GOT3 (cell line): ENCODE data around the gene KIF6.

ENCODE experiments used
- DNase-seq: peaks from one replicate; lab custom pipeline; 2025; ENCODE audit warnings: mixed read lengths; lab: John Stamatoyannopoulos, UW

KIF6 gene

DNA sequence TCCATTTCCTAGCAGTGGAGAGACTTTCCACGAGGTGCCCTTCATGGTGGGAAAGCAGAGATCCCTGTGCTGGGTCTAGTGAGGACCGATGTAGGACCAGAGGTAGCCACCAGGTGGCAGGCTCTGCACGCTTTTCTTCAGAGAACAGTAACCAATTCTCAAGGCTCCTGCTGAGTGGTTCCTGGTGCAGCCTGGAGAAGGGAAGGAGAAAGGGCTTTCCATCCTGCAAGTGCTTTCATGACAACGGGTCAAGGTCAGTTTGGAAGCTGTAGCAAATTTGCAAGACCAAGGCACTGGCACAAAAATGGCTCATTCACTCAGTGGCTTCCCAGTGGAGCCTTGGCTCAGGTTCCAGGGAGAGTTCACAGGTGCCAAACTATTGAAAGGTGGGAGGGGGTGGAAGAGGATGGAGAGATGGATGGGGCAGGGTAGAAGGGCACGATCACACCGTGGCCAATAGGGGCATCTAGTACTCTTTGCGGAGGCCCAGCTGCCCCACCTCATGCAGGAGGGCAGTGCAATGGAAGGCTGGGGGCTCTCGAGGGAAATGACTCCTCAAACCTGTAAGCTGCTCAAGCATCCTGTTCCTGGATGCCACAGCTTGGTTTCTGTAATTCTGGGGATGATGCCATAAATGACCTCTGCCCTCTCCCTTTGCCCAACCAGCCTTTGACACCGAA lies 377.2 kb downstream of the KIF6 start:
- DNase-seq: no peak

DNA sequence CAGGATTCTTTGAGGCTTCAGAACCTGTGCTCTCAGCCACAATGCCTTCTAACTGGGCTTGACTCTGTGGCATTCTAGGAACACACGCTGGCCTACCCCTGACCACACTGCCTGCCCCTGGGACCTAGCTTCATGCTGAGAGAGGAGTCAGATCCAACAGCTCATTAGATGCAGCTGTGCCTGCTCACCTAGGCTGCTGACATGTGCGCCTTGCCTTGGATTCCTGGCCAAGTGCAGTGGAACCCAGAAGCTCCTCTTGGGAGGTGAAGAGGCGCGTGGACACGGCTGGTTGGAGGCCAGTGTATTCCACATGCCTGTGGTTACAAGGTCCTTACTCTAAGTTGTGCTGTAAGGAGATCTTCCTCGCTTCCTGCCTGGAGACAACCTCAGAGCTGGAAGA lies 378.0 kb downstream of the KIF6 start:
- no peak for DNase-seq

DNA sequence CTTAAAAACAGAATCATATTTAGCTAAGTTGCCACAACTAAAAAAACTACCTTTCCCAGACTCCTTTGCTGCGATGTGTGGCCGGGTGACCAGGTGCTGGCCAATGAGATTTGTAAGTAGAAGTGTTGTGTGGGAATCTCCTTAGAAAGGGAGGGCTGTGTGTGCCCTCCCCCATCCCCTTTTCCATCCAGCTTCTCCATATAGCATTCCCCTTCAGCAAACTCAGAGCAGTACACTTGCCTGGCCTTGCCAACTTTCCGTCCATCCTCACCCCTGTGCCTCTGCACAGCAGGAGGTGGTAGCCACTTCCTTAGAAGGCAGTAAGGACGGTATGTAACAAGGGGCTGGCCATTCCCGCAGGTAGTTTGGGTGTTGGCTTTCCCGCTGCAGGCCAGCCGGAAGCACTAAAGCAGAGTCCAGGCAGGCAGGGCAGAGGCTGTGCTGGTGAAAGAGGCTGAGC lies 380.4 kb downstream of the KIF6 start:
- DNase-seq: no peak

DNA sequence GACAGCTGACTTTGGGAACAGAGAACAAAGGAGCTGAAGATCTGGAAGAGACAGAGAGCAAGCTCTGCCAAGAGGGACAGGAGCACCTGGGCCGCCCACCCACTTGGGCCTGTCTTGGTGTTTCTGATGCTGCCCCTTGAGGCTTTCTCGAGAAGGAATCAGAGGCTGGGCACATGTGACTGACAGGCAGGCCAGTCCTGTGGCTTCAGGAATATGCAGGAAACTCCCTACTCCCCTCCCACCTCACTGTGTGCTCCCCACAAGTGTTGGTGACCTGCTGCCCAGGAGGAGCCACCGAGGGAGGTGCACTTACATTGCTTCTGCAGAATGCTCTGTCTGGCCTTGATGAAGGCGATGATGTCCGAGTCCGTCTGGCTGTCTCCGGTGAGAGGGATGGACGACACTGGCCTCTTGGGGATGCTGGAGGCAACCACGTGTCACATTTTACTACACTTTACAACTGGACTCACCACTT lies 381.8 kb downstream of the KIF6 start:
- DNase-seq: no peak

DNA sequence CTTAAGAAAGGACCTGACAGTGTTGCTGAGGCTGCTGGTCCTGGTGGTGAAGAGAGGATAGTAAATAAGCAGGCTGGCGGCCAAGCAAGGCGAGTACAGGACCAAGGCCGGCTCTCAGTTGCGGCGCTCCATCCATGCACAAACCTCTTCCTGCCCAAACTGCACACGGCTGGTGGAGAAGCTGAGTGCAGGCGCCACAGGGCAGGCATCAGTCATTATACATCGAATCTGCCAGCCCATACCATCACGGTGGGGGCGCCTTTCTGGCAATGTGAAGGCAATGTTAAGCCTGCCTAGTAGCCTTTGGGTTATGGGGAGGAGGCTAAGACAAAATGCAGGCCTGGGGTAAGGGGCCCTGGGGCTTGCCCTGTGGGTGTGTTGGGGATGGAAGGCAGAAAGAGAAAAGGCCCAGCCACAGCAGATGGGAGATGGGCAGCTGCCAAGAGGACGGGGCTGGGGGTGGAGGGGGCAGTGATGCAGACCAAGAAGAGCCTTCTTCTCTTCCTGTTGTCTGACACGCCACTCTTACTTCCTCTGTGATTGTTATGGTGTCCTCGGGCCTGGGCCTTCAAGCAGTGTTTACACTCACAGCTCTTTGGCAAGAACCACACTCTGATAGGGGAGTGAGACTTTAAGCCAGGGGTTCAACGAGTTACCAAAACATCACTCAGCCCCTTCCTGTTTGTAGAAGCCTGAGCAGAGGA lies 382.4 kb downstream of the KIF6 start:
- DNase-seq: no peak

DNA sequence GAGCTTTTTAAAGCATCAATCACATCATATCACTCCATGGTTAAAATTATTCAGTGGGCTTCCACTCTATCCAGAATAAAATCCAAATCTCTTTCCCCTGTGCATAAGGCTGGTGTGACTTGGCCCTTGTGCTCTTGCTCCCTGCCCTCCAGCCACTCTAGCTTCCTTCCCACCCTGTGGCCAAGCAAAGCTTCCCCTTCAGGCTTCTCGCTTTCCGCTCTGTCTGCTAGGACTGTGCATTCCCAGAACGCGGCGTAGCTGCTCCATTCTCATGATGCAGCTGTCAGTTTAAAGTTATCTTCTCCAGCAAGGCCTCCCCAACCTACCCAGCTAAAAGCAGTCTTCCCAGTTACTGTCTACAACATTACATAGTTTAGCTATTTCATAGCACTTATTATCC lies 383.3 kb downstream of the KIF6 start:
- no peak for DNase-seq

DNA sequence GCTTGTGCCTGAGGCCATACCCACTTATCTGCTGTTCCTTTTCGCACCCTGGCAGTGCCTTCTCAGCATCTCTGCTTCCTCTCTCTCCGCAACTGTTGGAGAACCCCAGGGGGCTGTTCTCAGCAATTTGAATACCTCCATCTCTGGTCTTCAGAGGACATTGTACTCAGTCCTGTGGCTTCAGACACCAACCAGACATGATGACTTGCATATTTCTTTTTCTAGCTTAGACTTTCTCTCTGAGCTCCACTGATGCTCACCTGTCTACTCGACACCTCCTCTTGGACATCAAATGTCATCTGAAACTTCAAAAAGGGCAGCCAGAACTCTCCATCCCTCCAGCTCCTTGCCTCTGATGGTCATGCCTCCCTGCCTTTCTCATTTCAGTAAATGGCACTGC lies 383.9 kb downstream of the KIF6 start:
- no peak for DNase-seq

DNA sequence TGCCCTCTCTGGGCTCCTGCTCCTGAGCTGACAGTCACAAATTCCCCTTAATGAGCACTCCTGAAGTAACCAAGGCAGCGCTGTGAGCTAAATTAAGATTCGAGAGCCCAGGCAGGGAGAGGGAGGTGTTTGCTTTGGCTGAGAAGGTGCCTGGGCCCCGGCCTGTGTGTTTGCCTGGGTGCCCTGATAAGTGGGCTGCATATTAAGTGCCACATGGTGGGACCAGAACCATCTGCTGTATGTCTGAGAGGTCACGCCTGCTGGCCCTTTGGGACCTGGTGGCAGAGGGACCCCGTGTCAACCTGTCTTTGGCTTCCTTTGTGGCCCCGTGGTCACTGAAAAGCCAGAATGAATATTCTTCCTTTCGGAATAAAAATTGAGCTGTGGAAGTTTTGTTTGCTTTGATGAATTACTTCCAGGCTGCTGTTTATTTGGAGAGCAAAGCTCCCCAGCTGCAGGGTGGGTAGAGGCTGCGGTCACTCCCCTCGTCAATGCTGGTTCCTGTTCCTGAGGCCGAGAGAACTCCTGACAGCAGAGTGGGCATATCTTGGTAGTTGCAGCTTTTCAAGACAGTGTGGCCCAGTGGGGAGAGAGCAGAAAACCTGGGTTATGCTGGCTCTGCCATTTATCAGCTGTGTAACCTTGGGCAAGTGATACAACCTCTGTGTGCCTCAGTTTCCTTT lies 385.2 kb downstream of the KIF6 start:
- no peak for DNase-seq

DNA sequence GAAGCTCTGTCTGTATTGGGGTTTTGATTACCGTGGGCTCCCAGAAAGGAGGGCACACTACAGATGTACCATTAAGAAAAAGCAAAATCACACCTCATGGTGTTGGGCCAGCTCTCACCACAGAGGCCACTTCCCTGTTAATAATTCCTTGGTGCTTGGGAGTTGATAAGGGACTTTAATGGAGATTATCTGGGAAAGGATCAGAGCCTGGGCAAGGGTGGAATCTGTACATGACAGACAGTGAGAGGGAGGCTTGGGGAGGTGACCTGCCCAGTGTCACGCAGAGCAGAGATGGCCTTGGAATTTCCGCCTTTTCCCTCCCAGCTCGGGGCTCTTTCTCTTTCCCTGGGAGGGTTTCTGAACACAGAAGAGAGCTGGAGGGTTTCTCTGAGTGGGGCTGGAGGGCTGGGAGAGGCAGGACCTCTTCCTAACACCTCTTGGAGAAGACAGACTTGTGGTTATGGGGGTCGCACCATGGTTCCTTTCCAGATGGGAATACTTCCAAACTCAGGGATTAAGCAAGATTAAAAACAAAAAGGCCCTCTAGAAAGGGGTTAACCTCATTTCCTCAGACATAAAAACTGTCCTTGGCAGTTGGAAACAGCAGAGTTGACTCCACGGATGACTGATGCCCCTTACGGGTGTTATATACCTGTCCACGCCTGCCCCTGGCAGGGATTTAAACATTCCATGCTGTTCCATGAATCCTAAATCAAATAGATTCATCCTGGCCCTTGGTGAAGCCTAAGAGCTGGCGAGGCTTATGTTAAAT lies 385.9 kb downstream of the KIF6 start:
- DNase-seq: no peak

DNA sequence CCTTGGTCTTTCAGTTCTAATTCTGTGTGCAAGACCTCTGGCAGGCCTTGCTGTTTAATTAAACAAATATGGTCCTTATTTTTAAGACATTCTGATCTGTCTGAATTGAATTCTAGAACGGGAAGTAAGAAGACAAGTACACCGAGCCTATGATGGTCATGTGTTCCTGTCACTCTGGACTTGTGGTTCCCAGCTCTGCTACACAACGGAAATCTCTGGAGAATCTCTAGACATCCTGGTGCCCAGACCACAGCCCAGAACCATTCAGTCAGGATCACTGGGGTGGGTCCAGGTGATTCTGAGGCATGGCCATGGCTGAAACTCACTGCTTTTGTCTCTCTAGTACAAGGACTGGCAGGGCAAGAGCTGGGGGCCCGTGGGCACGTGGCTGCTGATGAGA lies 386.8 kb downstream of the KIF6 start:
- DNase-seq: no peak

DNA sequence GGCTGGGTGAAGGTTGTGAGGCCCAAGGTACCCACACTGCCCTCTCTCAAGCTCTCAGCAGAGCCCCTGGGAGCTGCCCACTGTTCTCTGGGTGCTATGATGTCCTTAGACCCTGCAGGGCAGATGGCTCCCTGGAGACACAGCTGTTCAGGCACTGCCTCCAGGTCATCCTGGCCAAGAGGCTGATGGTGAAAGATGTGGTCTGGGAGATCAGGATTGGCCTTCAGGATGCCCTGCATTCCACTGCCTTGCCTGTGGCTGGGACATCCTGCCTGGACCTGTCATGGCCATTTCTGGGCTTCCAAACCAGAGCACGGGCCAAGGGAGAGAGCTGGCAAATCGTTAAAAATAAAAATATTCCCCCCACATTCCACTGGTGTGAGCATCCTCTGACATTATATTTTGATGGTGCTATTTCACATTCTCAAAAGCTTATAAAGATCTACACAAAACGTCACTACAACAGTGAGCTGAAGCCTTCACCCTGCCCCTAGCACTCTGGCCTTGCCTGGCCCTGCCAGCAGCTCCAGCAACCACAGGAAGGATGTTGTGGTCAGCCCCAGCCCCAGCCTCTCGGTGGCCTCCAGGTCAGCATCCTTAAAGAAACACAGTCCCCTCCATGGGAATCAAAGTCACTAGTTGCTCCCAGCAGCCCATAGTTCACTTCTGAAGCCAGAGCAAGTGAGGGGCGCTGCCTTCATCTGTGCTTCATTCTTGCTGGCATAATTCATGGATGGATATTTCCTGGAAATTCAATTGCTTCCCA lies 389.2 kb downstream of the KIF6 start:
- no peak for DNase-seq

DNA sequence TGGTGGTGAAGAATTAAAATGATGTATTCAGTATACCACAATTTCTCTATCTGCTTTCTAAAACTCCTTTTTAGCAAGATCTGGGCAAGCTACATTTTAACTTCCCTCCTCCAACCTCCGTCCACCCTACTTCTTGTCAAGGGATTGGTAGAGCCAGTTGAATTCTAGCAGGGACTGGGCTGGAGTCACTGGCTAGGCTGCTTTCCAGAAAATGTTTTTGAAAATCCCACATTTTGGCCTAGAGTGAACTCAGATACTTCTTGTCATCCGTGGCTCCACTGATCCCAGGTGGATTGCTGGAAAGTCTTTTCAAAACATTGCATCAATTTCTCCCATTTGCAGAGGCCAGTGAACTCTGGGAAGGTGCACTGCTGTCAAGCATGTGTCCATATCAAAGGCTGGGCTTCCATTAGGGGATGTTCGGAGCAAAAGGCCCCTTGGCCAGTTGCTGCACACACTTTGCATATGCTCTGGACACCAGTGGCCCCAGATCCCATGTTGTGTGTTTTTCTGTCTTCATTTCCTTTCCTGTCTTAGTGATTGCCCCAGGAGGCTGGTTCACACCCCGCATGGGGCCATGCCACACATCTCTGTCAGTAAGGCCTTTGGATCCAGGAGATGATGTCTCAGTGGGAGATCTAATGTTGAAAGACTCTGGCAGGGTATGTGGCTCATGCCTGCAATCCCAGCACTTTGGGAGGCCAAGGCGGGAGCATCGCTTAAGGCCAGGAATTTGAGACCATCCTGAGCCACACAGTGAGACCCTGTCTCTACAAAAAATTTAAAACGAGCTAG lies 391.4 kb downstream of the KIF6 start:
- DNase-seq: no peak

DNA sequence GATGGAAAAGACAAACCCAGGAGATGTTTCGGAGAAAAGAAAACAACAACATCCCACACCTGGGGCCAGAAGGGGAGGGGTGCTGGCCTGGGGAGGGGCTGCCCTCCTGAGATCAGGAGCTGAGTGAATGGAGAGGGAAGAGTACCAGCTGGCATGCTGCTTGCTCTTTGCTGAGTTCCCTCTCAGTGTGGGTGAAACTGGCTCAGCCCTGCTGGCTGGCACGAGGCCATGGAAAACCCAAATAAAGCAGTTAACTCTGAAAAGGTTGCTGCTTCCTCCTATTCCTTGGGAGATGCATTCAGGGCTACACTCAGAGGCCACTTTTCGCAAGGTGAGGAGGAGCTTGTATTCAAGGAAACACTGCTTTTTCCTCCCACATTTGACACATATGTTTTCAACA lies 394.7 kb downstream of the KIF6 start:
- DNase-seq: no peak

DNA sequence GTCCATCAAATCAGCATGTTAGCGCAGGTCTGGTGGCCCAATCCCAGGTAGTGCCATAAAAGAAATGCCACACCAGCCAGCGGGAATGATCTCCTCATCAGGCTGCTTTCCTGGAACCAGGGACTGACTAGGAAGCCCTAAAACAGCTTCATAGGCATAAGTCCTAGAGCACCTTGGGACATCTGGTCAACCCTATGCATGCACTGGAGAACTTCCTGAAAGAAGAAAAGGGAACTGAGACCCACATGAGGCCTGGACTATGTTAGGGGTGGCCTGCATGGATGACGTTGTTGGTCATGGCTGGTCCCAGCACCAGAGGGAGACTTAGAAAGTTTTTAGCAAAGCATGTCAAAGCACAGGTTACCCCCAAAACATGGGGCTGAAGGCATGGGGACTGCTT lies 395.2 kb downstream of the KIF6 start:
- DNase-seq: no peak

DNA sequence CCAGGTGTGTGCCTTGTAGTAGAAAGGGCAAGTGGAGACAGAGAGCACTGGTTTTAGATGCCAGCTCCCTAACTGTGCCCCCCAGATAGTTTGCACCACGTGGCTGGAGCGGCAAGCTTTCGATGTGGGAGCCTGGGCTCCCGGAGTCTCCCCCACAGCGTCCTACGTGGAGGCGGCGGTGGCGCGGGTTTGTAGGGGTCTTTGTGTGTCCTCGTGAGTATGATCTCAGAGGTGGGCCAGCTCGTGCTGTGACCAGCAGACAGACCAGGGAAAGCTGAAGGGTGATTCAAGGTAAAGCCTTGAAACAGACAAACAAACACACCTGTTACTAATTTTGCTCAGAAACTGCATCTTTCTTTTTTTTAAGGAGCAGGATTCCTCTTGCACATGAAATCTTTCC lies 397.1 kb downstream of the KIF6 start:
- no peak for DNase-seq

DNA sequence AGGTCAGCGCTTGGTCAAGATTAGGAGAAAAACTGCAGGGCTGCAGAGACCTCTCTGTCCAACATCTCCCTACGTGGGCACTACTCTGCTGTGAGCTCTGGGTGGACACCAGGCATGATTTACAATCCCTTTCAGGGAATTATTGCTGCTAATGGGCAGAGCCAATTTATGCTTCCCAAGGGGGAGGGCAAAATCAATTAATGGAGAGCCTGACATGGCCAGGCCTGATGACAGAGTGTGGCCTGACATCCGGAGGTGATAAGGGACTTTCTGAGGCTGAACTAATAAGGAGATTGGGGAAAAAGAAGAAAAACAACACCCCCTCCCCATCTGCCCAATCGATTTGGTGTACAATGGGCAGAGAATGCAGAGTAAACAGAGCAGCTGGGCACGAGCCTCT lies 397.7 kb downstream of the KIF6 start:
- no peak for DNase-seq

DNA sequence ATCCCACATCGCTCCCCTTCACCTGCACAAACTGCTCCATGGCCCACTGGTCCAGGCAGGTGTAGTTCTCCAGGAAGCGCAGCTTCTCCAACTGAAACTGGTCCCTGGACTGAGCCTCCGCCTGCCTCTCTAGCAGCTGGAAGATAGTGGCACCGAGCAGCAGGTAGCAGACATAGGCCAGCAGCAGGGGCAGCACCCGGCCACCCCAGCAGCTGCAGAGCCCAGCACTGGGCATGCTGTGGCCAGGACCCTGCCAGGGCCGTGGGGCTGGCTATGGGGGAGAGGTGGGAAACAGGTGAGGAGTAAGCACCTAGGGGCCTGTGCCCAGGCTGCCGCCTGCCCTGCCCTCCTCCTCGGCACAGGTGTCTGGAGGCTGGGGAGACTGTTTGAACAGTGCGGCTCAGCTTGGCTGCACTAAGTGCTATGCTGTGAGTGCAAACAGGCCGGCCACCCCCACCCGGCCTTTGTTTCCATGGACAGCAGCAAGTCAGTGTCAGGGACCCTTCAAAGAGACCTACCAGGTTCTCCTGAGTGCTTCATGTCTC lies 402.8 kb downstream of the KIF6 start, which contains the start of gene KCNK16:
TSS of gene KCNK16 (minus strand) at position 397 of the 545 bp plus-strand sequence. CDS start at position 235, 162 bp downstream.
- no peak for DNase-seq

DNA sequence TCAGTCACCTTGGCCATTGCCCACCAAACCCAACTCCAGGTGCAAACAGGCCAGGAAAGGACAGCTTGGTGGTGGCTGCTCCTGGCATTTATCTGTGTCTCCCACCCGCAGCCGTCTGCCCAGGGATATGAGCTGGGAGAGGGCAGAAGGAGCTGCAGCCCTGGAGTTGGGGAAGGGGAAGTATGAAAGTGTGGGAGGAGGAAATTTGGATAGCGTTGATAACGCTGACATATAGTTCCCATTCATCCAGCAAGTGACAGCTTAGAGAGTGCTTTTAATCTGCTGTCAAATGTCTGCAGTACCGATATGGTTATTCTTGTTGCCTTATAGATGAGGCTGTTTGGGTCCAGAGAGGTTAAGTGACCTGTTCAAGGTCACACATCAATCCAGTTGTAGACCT lies 403.4 kb downstream of the KIF6 start:
- no peak for DNase-seq

DNA sequence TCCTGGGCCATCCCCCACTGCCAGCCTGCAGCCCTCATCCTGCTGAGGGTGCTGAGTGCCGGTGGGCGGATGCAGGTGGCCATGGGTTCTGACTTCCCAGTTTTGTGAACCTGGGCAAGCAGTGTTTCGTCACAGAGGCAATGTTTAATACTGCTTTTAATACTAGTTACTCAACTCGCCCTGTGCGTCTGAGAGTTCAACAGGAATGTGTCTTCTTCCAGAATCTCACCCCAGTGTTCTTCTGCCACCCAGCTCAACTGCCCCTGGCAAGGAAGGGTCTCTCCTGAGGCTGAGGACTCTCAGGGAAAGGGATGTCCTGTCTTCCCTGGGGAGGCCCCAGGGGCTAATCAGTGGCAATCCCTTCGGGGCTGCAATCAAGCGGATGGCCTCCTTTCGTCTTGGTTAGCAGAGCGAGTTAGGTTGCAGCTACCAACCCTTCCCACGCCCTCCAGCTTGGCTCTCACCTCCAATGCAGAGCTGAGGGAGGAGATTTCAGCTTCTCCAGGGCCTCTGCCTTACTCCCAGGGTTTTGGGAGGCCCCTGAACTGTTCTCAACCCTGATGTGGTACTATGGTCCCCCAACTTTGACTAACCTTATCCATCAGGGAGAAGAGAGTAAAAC lies 404.7 kb downstream of the KIF6 start:
- no peak for DNase-seq
